BLaER1 (cell line): ENCODE measurements around the gene SPECC1.
"Not testable (repeated sequence)": the region's sequence is repeated elsewhere in the genome, so short reads cannot be mapped to it uniquely, and the experiment has no call there.

Experiments used
- H3K27ac ChIP-seq: shearing (Covaris generic); formaldehyde crosslinking; 2 replicates; pipeline ENCODE4 v1.8.1; 2022
- H3K27me3 ChIP-seq: shearing (Covaris generic); formaldehyde crosslinking; 2 replicates; pipeline ENCODE4 v1.8.1; 2022
- H3K36me3 ChIP-seq: shearing (Covaris generic); formaldehyde crosslinking; 2 replicates; pipeline ENCODE4 v1.8.1; 2022
- H3K4me1 ChIP-seq: shearing (Covaris generic); formaldehyde crosslinking; 2 replicates; pipeline ENCODE4 v1.8.1; 2022
- H3K4me2 ChIP-seq: shearing (Covaris generic); formaldehyde crosslinking; 2 replicates; pipeline ENCODE4 v1.8.1; 2022
- H3K4me3 ChIP-seq: shearing (Covaris generic); formaldehyde crosslinking; 2 replicates; pipeline ENCODE4 v1.8.1; 2022
- H3K9ac ChIP-seq: shearing (Covaris generic); formaldehyde crosslinking; 2 replicates; pipeline ENCODE4 v1.8.1; 2022
- H3K9me3 ChIP-seq: shearing (Covaris generic); formaldehyde crosslinking; 2 replicates; pipeline ENCODE4 v1.8.1; 2022
- H4K20me1 ChIP-seq: shearing (Covaris generic); formaldehyde crosslinking; 2 replicates; pipeline ENCODE4 v1.8.1; 2022
- Cebpa-rat ChIP-seq: shearing (Covaris generic); IDR thresholded peaks from 2 replicates; pipeline ENCODE4 v1.8.1; 2022

SPECC1 gene

GRCh38 chr17:20225162-20226115 lies 216.3 kb downstream of the SPECC1 start:
- H3K36me3 ChIP-seq: peaks cover 14% of the 10 kb centered on the region; the same call in 1 of the 2 replicates
- H3K9me3 ChIP-seq: no peaks in the 10 kb centered on the region
- H3K4me2 ChIP-seq: no peak overlapping the region
- H3K27ac ChIP-seq: no peak overlapping the region
- no peak for TF ChIP-seq Cebpa-rat
- H3K9ac ChIP-seq: no peak overlapping the region
- H4K20me1 ChIP-seq: no peaks in the 10 kb centered on the region
- H3K27me3 ChIP-seq: no peaks in the 10 kb centered on the region
- no peaks in the 10 kb centered on the region for H3K4me1 ChIP-seq
- no peak overlapping the region for H3K4me3 ChIP-seq

DNA sequence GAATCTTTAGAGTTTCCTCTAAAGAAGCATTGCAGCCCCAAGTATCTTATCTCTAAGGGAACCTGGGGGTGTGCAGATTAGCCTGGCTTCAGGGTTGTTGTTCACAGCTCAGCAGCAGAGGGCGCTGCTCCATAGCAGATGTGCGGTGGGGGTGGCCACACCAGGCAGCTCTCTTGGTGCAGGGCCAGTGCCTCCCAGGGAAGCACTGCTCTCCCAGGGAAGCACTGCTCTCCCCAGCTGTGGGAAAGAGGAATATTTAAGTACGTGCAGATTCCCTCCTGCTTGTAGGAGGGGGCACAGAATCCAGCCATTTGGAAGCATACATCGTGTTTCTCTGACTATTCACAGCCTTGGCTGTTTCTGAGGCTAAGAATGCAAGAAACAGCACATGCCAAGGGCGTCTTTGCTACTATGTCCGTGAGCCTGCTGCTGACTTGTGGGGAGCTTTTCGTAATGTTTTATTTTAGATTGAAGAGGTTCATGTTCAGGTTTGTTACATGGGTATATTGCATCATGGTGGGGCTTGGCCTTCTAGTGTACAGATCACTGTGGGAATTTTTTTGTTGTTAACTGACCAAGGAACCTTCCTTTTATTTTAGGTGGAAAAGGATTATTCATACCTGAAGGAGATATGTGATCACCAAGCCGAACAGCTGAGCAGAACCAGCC lies 217.8 kb downstream of the SPECC1 start:
- Histone ChIP-seq H3K9ac (no peak overlapping the region), H3K4me3 (no peak overlapping the region), H3K4me2 (no peak overlapping the region), H3K9me3 (no peaks in the 10 kb centered on the region), H4K20me1 (no peaks in the 10 kb centered on the region), H3K36me3 (peaks cover 26% of the 10 kb centered on the region), H3K27ac (no peak overlapping the region), H3K4me1 (no peaks in the 10 kb centered on the region), H3K27me3 (no peaks in the 10 kb centered on the region)
- TF ChIP-seq Cebpa-rat: no peak

DNA sequence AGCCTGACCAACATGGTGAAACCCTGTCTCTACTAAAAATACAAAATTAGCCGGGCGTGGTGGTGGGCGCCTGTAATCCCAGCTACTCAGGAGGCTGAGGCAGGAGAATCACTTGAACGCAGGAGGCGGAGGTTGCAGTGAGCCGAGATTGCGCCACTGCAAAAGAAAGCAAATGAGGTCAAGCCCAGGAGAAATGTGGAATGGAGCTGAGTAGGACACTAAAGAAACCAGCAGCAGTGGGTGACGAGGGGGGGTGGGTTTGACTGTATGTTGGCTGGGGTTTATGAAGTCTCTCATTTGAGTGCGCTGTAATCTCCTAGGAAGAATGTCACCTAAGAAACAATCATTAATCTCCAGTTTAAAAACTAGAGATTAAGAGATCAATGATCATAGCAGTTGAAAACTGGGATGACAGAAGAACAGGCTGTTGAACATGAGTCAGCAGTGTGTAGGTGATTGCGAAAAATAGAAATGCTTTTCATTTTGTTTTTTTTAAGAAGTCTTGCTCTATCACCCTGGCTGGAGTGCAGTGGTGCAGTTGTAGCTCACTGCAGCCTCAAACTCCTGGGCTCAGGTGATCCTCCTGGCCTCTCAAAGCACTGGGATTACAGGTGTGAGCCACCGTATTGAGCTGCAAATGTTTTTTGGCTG lies 218.7 kb downstream of the SPECC1 start:
- not testable (repeated sequence) for H3K27me3 ChIP-seq, H3K4me1 ChIP-seq, H3K9ac ChIP-seq, H4K20me1 ChIP-seq, H3K27ac ChIP-seq, H3K4me2 ChIP-seq, H3K9me3 ChIP-seq, H3K4me3 ChIP-seq
- H3K36me3 ChIP-seq: peaks cover 35% of the 10 kb centered on the region

DNA sequence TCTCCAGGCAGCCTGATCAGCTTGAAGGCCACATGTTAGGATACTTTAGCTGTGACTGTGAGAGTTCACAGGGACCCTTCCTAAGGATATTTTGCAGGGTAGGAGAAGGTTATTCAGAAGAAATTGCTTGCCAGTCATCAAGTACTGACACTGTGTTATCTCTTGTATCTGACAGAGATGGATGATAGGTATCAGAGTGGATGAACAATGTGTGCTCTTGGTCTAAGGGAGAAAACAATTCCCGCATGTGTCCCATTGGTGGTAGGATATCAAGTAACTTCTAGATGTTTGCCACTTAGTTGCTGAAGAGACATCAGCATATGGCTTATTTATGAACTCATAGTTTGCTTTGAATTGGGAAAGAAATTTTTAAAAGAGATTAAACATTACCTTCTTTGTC lies 219.3 kb downstream of the SPECC1 start:
- H3K9me3 ChIP-seq: no peaks in the 10 kb centered on the region
- H3K9ac ChIP-seq: no peak overlapping the region
- no peak overlapping the region for H3K4me2 ChIP-seq
- no peak for TF ChIP-seq Cebpa-rat
- H4K20me1 ChIP-seq: no peaks in the 10 kb centered on the region
- H3K4me3 ChIP-seq: no peak overlapping the region
- H3K27me3 ChIP-seq: no peaks in the 10 kb centered on the region
- peaks cover 38% of the 10 kb centered on the region for H3K36me3 ChIP-seq
- no peak overlapping the region for H3K27ac ChIP-seq
- no peaks in the 10 kb centered on the region for H3K4me1 ChIP-seq

DNA sequence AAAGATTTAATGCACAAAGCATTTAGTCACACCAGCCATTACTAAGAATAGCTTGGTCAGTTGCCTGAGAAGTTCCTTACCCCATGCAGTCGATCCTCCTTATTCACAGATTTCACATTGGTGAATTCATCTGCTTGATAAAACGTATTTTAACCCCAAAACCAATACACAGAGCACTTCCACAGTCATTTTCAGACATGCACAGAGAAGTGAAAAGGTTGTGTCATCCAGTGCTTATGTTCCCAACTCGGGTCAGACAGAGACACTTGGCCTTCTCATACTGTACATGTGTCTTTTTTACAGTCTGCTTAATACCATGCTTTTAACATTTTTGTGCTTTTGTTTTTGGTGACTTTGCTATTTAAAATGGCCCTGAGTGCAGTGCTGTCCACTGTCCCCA lies 219.7 kb downstream of the SPECC1 start:
- TF ChIP-seq Cebpa-rat: no peak
- H3K36me3 ChIP-seq: peaks cover 43% of the 10 kb centered on the region
- H3K27me3 ChIP-seq: no peaks in the 10 kb centered on the region
- no peaks in the 10 kb centered on the region for H4K20me1 ChIP-seq
- H3K9me3 ChIP-seq: no peaks in the 10 kb centered on the region
- no peaks in the 10 kb centered on the region for H3K4me1 ChIP-seq
- H3K4me2 ChIP-seq: no peak overlapping the region
- H3K27ac ChIP-seq: no peak overlapping the region
- no peak overlapping the region for H3K9ac ChIP-seq
- no peak overlapping the region for H3K4me3 ChIP-seq

- H3K4me2 ChIP-seq: no peak overlapping the region
- no peak for TF ChIP-seq Cebpa-rat
- no peak overlapping the region for H3K4me3 ChIP-seq
- H3K27ac ChIP-seq: no peak overlapping the region
- H3K4me1 ChIP-seq: no peaks in the 10 kb centered on the region
- no peaks in the 10 kb centered on the region for H4K20me1 ChIP-seq
- H3K9ac ChIP-seq: no peak overlapping the region
- H3K9me3 ChIP-seq: no peaks in the 10 kb centered on the region
- H3K27me3 ChIP-seq: no peaks in the 10 kb centered on the region
- peaks cover 62% of the 10 kb centered on the region for H3K36me3 ChIP-seq
Observed at GRCh38 chr17:20230924-20231323, 221.8 kb downstream of the SPECC1 start.

- Histone ChIP-seq H3K27ac (no peak overlapping the region), H3K27me3 (no peaks in the 10 kb centered on the region), H3K9me3 (no peaks in the 10 kb centered on the region), H3K9ac (no peak overlapping the region), H3K4me2 (no peak overlapping the region), H3K36me3 (peaks cover 64% of the 10 kb centered on the region), H3K4me1 (no peaks in the 10 kb centered on the region), H4K20me1 (no peaks in the 10 kb centered on the region), H3K4me3 (no peak overlapping the region)
- no peak for TF ChIP-seq Cebpa-rat
Observed at GRCh38 chr17:20232611-20233010, 223.5 kb downstream of the SPECC1 start.

DNA sequence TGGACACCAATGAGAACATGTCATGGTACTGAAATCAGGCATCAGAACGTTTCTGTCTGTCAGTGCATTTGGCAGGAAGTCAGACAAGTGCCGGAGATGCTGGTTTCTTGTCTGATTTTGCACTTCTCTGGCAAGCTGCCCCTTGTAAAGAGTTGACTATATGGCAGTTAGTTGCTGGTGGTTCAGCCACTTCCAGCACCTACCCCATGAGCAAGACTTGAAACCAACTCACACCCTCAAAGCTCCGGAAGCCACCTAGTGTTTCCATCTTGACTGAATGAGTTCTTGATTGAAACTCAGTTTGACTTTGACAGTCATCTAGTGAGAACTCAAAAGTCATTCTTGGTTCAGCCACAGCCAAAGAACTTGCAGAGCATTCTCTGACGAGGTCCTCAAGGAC lies 225.1 kb downstream of the SPECC1 start:
- Histone ChIP-seq H3K27ac (no peak overlapping the region), H3K4me2 (no peak overlapping the region), H3K9me3 (no peaks in the 10 kb centered on the region), H3K36me3 (peaks cover 52% of the 10 kb centered on the region), H4K20me1 (no peaks in the 10 kb centered on the region), H3K9ac (no peak overlapping the region), H3K4me3 (no peak overlapping the region), H3K27me3 (no peaks in the 10 kb centered on the region), H3K4me1 (no peaks in the 10 kb centered on the region)
- TF ChIP-seq Cebpa-rat: no peak

DNA sequence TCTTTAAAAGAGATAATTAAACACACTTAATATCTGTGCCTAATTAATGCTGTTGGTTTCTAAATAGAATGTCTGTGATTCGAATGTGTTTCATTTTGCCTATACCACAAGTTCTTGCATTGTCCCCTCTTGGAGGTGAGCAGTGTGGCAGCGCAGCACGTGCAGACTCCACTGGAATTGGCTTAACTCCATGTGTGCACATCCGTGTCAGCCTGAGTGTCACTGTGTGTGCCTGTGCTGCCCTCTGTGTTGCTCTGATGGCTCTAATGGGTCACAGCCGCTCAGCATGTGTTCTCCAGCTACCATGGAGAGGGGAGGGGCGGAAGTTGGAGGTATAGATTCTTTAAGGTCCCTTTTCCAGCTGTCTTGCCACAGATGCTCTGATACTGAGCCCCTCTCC lies 226.6 kb downstream of the SPECC1 start:
- TF ChIP-seq Cebpa-rat: no peak
- no peak overlapping the region for H3K27ac ChIP-seq
- no peak overlapping the region for H3K4me3 ChIP-seq
- peaks cover 50% of the 10 kb centered on the region for H3K36me3 ChIP-seq
- no peaks in the 10 kb centered on the region for H3K4me1 ChIP-seq
- H3K9me3 ChIP-seq: no peaks in the 10 kb centered on the region
- H3K9ac ChIP-seq: no peak overlapping the region
- no peaks in the 10 kb centered on the region for H3K27me3 ChIP-seq
- no peak overlapping the region for H3K4me2 ChIP-seq
- H4K20me1 ChIP-seq: no peaks in the 10 kb centered on the region

GRCh38 chr17:20236578-20237227 lies 227.5 kb downstream of the SPECC1 start:
- TF ChIP-seq Cebpa-rat: no peak

DNA sequence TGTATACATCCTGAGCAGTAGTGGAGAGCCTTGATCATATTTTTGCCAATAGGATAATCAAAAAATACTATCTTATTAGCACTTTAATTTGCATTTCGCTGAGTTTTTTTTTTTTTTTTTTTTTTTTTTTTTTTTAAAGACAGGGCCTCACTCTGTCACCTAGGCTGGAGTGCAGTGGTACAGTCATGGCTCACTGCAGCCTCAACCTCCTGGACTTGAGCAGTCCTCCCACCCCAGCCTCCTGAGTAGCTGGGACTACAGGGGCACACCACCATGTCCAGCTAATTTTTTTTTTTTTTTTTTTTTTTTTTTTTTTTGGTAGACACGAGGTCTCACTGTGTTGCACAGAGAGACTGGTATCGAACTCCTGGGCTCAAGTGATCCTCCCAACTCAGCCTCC lies 230.6 kb downstream of the SPECC1 start:
- H3K4me2 ChIP-seq, H3K9me3 ChIP-seq, H3K27me3 ChIP-seq, H3K4me1 ChIP-seq, H3K4me3 ChIP-seq, H4K20me1 ChIP-seq, H3K27ac ChIP-seq, H3K9ac ChIP-seq: not testable (repeated sequence)
- peaks cover 13% of the 10 kb centered on the region; the same call in 1 of the 2 replicates for H3K36me3 ChIP-seq

More at GRCh38 chr17:20236578-20237227, 227.5 kb downstream of the SPECC1 start:
- no peaks in the 10 kb centered on the region for H3K27me3 ChIP-seq
- H3K4me1 ChIP-seq: peaks cover under 1% of the 10 kb centered on the region; the same call in 1 of the 2 replicates
- H3K36me3 ChIP-seq: peaks cover 41% of the 10 kb centered on the region
- H3K9ac ChIP-seq: no peak overlapping the region
- H3K4me2 ChIP-seq: no peak overlapping the region
- H4K20me1 ChIP-seq: no peaks in the 10 kb centered on the region
- H3K4me3 ChIP-seq: no peak overlapping the region
- no peak overlapping the region for H3K27ac ChIP-seq
- H3K9me3 ChIP-seq: no peaks in the 10 kb centered on the region
